RWPE1 (cell line): ENCODE data around the gene ADAMTS2.

Source experiments
- CTCF ChIA-PET: fragments of 350-600 bp; sonication (Branson Sonifier 250); formaldehyde crosslinking; extraction: SDS; loops from one replicate; lab custom pipeline; 2021; lab: Yijun Ruan, JAX
- POLR2A ChIA-PET: fragments of 400-600 bp; formaldehyde crosslinking; extraction: SDS; loops from one replicate; lab custom pipeline; 2020; ENCODE audit warnings: antibody characterized with exemption; ENCODE audit not compliant: low non-redundant PET; lab: Yijun Ruan, JAX
- DNase-seq: peaks from one replicate; pipeline ENCODE4 v3.0.0; 2012; ENCODE audit warnings: low spot score
- H3K27ac ChIP-seq: fragments of 450-650 bp; 2 replicates; pipeline ENCODE4 v1.5.1; 2017
- CTCF ChIP-seq: fragments of 450-650 bp; conservative IDR thresholded peaks from 2 replicates; pipeline ENCODE4 v1.5.1; 2017; ENCODE audit warnings: low read depth, mild to moderate bottlenecking

Gene ADAMTS2

GRCh38 chr5:179309383-179309670 is 35.9 kb downstream of the ADAMTS2 start:
- POLR2A ChIA-PET: no interaction called here
- DNase-seq: no peak
- CTCF ChIA-PET: no interaction called here
- no peak overlapping the region for H3K27ac ChIP-seq
- no peak for TF ChIP-seq CTCF

- no peak for TF ChIP-seq CTCF
- ChIA-PET CTCF (no interaction called here), POLR2A (no interaction called here)
- no peak overlapping the region for H3K27ac ChIP-seq
- no peak for DNase-seq
Measured at GRCh38 chr5:179308563-179309382, 36.5 kb downstream of the ADAMTS2 start.

GRCh38 chr5:179307931-179308471 is 37.3 kb downstream of the ADAMTS2 start:
- no peak for DNase-seq
- no peak overlapping the region for H3K27ac ChIP-seq
- ChIA-PET CTCF (no interaction called here), POLR2A (no interaction called here)
- no peak for TF ChIP-seq CTCF

GRCh38 chr5:179307013-179307800 is 38.1 kb downstream of the ADAMTS2 start:
- no peak for DNase-seq
- H3K27ac ChIP-seq: no peak overlapping the region
- CTCF ChIA-PET: interaction anchor here (0.6 kb wide), 1 partner anchor 97 kb away, joined by 3 read pairs; no protein-coding TSS in a partner anchor
- TF ChIP-seq CTCF: no peak
- POLR2A ChIA-PET: no interaction called here

GRCh38 chr5:179306191-179307012 is 38.9 kb downstream of the ADAMTS2 start:
- no peak overlapping the region for H3K27ac ChIP-seq
- no peak for TF ChIP-seq CTCF
- ChIA-PET POLR2A (interaction anchor here (0.6 kb wide), 1 partner anchor 23 kb away, joined by 10 read pairs; no protein-coding TSS in a partner anchor), CTCF (interaction anchor here (0.6 kb wide), 1 partner anchor 97 kb away, joined by 3 read pairs; no protein-coding TSS in a partner anchor)
- no peak for DNase-seq

- TF ChIP-seq CTCF: no peak
- ChIA-PET POLR2A (no interaction called here), CTCF (no interaction called here)
- no peak overlapping the region for H3K27ac ChIP-seq
- DNase-seq: no peak
Measured at GRCh38 chr5:179304871-179305270, 40.4 kb downstream of the ADAMTS2 start.
